Suppressor macrophage treated with lipopolysaccharide for 4 hours (primary cell): Measurements from ENCODE around the gene AP1AR.
"Not testable (repeated sequence)": the region's sequence is repeated elsewhere in the genome, so short reads cannot be mapped to it uniquely, and the experiment has no call there.

Experiments used
- DNase-seq: peaks from one replicate; pipeline ENCODE4 v3.0.0-alpha.2; 2020

AP1AR gene, protein sequence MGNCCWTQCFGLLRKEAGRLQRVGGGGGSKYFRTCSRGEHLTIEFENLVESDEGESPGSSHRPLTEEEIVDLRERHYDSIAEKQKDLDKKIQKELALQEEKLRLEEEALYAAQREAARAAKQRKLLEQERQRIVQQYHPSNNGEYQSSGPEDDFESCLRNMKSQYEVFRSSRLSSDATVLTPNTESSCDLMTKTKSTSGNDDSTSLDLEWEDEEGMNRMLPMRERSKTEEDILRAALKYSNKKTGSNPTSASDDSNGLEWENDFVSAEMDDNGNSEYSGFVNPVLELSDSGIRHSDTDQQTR

DNA sequence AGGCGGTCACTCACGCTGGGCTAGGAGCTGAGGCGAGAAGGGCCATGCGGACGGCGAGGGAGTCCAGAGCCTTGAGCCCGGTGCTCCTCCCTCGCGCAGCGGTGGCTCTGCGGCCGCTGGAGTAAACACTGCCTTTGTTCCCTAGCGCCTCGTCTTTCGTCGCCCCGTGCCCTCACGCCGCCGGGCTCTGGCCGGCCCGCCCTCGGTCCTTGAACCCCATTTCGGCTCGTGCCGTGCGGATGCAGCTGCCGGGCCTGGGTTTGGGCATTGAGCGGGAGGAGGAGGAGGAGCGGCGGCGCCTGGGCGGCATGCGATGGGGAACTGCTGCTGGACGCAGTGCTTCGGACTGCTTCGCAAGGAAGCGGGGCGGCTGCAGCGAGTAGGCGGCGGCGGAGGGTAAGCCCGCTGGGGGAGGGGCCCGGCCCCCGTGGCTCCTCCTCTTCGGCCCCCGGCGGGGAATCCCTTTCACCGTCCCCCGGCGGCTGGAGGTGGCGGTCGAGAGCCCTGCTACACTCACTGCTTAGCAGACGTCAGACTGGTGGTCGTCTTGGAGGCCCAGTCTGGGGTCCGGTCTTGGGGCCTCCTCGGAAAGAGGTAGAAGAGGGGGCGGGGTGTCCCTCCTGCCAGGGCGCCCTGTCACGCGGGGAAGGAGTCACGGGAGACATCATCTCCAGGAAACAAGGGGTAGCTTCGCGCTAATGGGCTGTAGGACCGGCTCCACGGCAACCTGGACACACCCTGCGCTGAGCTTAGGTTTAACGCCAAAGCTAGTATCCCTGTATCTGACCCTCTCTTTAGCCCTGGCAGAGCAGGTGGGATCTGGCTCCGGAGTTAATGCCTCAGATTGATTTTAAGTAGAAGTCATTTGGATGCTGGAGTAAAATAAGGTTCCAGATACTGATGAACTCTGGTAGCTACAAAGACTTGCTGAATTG, at the start of gene AP1AR:
TSS of gene AP1AR (plus strand) at position 9 of the 935 bp plus-strand sequence. CDS start at position 314, 305 bp downstream.
- DNase-seq = peak; percentile 89

DNA sequence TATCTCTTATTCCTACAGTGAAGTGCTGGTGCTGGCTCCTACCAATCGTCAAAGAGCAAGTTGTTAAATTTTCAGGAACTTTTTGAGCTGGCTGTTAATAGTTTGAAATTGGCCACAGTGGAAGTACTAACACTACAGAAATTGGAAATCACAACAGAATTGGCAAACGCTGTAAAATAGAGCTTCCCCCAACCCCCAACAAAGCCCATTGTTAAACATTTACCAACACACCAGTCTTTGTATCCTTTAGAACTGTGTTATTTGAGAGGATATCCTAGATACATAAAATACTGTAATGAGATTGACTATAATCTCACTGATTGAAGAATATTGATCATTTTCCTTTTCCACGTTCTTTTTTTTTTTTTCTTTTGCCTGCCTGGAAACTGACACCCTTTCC, 49.0 kb upstream of the AP1AR start:
- DNase-seq = no peak

DNA sequence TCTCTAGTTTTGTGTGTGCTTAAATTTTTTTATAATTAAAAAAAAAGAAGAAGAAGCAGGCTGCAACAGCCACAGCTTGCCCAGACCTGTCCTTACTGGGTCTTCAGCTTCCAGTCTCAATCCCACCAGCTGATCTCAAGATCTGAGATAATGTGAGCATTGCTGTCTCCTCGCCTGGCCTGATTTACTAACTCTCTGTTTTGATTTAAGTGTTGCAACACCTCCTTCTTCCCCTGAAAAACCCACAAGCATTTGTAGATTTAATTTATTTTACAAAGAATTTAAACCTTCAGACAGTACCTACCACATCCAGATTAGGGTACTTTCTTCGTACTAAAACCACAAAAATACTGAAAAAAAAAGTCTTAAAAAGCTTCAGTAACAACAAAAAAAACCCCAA, 48.3 kb upstream of the AP1AR start:
- no peak for DNase-seq

DNA sequence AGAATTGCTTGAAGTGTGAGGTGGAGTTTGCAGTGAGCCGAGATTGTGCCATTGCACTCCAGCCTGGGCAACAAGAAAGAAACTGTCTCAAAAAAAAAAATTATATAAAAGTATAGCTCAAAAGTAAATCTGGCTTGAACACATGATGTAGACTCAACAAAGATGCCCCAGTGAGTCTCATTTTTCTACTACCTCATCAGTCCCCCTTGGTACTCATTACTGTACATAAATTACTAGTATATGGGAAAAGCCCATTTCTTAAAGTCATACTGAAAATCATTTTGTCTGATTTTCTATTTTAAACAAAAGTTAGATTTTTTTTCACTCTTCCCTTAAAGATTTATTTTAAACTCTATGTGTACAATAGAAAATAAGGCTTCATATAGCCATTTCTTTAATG, 47.1 kb upstream of the AP1AR start:
- no peak for DNase-seq

DNA sequence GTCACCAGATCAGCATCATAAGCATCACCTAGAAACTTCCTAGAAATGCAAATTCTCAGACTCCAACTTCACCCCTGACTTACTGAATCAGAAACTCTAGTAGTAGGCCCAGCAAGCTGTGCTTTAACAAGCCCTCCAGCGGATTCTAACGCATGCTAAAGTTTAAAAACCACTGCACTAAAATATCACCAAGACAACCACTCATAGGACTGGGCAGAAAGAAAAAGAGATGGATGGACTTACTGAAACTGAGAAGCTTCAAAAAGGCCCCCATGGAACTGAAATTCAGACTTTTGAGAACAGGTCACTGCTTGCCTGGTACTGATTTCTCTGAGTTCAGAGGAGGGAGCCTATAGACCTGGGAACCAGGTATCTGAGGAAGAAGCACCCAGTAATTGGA, 46.3 kb upstream of the AP1AR start:
- DNase-seq = no peak

DNA sequence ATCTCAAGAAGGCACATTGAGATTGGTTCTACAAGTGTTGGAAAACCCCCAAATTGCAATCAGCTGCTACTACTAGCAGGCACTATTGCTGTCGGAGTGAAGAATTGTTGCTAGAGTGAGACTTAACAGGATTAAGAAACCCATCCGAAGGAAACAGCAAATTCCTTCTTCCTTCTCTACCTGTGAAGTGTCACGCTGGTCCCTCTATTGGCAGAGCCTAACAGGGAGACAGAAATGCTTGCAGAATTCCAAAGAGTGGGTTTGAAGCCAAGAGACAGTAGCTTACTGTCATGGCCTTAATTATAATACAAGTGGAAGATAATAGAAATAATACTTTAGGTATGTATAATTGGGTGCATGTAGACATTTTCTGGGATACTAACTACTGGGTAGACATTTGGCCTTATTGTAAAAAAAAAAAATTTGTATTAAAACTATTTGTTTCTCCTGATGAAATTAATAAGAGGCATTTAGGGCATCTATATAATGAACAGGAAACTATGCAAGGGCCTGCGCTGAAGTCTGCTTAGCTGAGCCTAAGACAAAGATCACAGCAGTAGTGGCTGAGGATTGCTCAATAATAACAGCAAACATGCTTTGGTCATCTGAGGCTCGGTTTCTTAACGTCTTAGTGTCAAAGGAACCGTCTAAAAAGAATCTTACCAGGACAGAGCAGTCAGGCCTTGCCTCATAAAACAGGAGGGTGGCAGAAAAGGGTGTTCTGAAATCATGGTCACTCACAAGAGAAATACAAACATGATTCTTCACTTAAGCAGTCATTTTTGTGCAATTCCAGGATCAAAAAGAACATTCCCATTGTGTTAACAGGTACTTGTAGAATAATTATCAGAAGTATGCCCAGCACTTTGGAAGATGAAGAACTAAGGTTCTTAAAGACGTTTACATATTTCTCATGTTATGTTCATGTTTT, 45.6 kb upstream of the AP1AR start:
- DNase-seq = peak; percentile 58

DNA sequence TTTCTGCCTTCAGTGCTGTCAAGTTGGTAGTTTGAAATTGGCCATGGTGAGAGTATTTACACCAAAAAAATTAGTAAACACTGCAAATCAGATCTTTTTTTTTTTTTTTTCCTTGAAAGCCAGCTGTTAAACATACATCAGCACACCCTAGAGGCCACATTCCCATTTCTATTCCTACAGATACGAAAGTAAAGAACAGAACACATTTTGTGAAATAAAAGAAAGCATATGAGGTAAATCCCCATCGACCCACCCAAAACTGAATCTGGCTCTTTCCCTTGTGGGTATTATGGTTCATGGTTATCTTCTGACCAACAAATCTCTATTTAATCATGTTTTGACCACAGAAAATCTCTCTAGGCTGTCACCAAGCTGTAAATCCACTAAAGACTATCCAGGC, 41.8 kb upstream of the AP1AR start:
- no peak for DNase-seq

DNA sequence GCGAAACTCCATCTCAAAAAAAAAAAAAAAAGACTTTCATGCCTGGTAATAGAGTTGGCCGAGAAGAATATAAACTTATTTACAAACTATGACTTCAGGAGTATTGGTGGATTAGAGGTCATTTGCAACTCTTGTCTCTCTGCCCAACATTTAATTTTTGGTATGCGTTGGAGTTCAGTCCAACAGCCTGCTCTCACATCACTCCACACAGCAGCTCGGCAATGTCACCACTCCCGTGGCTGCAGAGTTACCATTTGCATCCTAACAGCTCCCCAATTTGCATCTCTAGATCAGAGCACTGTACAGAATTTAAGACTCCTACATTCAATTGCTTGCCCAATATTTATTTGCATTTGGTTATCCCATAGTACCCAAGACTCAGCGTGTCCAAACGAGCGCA, 40.9 kb upstream of the AP1AR start:
- DNase-seq = no peak

DNA sequence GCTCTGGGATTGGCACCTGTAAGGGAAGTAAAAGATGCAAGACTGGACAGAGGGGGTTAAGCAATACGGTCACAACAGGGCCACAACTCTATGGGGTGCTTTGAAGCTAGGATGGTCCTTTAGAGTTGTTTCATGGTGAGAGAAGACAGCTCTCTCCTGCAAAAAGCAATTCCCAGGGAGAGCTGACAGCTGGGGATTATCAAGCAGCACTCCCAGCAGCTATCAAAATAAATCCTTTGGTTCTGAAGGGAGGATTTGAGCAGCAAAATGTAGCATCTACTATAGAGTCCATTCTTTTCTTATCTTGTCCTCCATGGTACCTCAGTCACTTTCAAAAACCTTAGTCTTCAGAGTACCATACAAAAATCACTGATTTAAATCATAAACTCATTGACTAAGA, 35.1 kb upstream of the AP1AR start:
- DNase-seq = no peak

DNA sequence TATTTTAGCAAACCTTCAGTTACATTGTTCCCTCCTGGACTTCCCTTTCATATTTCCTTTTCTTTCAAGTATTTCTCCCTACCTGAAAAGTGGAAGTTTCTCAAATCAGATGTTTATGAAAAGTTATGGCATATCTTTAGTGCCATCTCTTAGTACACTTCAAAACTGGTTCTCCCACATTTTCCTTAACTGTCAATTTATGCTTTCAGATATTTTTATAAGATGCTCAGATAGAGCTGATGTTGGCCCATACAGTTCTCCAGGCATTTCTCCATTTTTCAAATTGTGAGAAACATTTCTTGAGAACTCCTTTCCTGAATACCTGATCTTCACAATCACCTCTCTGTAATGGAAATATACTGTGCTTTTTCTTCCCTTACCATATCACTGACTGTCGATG, 32.5 kb upstream of the AP1AR start:
- no peak for DNase-seq

DNA sequence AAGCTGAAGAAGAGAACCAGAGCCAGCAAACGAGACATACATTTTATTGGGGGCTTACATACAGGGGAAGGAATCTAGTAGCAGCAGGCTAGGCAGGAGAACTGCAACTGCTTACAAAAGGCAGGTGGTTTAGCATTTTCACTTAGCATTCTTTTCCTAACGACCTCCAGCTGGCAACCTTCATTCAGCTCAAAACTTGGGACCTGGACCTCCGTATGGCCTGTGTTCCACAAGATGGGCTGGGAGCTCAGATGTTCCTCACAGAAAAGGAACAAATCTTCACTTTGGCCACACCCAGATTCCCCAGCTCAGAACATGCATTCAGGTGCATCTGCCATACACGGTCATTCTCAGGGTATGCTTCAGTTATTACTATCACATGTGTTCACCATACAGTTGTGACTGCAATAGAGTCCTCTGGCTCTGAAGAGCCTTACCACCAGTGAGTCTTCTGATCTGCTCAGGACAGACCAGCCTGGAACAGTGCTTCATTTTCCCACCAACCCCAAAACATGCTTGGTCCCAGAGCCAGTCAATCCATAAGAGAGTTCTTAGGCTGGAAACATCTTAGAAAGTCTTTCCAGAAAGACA, 29.6 kb upstream of the AP1AR start:
- DNase-seq = no peak

DNA sequence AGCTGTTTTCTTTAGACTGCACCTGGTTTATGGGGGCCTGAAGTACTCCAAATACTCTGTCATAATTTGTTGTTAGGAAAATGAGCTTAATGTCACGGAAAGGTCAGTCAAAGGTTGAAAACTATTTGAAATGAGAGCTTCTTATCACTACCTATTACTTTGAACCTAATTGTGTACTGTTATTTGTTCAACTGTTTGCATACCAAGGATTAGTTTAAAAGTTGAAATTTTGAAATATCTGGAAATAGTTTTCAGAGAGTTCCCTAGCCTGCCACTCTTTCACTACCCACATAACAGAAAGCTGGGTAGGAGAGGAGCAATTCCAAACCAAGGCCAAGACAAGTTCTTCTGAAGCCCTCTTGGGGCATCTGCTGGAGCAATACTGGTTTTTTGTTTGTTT, 28.0 kb upstream of the AP1AR start:
- DNase-seq = no peak

DNA sequence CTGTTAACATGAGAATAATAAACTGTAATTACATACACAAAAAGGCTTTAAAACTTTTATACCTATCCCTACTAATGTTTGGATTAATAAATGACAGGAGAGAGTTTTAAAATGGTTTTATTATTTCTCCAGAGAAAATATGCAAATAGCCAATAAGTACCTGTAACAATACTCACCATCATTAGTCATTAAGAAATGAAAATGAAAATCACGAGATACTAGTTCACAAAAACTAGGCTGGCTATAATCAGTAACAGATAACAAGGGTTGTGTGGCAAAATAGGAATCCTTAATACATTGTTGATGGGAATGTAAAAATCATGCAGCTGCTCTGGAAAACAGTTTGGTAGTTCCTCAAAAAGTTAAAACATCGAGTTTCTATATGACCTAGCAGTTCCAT, 25.2 kb upstream of the AP1AR start:
- DNase-seq = peak; percentile 41

DNA sequence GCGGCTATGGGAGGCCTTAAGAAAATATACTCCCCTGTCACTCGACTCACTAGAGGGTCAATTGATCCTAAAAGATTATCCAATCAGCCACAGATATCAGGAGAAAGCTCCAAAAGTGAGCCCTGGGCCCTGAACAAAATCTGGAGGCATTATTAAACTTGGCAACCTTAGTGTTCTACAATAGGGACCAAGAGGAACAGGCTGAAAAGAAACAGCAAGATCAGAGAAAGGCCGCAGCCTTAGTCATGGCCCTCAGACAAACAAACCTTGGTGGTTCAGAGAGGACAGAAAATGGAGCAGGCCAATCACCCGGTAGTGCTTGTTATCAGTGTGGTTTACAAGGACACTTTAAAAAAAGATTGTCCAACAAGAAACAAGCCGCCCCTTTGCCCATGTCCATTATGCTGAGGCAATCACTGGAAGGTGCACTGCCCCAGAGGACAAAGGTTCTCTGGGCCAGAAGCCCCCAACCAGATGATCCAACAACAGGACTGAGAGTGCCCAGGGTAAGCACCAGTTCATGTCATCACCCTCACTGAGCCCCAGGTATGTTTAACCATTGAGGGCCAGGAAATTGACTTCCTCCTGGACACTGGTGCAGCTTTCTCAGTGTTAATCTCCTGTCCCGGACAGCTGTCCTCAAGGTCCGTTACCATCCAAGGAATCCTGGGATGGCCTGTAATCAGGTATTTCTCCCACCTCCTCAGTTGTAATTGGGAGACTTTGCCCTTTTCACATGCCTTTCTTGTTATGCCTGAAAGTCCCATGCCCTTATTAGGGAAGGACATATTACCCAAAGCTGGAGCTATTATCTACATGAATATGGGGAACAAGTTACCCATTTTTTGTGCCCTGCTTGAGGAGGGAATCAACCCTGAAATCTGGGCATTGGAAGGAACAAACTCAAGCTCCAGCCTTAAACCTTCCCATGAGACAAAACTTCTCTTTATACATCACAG, 23.2 kb upstream of the AP1AR start:
- DNase-seq = not testable (repeated sequence)

DNA sequence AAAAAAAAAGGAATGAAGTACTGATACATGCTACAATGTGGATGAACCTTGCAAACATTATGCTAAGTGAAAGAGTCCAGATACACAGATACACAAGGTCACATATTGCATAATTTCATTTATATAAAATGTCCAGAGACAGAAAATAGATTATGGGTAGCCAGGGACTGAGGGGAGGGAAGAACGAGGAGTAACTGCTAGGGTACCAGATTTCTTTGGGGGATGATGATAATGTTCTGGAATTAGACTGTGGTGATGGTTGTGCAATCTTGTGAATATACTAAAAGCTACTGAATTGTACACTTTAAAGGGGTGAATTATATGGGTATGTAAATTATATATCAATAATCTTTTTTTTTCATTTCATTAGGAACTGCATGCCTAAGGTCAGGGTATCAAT, 20.8 kb upstream of the AP1AR start:
- DNase-seq = no peak

DNA sequence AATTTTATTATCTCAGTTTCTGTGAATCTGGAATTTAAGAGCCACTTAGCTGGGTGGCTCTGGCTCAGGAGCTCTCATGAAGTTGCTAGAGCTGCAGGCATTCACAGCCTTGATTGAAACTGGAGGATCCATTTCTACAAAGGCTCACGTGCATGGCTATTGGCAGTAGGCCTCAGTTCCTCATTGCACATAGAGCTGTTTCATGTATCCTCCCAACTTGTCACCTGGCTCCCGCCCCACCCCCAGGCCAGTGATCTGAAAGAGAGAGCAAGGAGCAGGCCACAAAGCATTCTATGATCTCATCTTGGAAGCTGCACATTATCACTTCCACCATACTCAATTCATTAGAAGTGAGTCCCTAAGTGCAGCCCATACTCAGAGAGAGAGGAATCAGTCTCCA, 18.5 kb upstream of the AP1AR start:
- DNase-seq = peak; percentile 35

DNA sequence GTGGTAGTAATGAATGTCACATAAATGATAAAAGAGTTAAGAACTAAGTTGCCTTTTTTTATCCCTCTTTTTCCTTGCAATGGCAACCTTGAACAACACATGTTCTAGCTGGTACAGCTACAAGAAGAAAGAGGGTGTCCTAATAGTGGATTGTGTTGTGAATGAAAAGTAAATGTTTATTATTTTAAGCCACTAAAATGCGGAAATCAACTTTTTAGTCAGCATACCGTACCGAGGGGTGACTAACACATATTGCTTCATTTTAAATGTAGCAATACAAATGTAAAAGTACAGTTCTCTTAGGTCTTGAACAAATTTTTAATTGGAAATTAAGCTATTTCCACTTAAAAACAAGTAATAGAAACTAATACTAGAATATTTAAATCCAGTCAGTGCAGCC, 17.7 kb upstream of the AP1AR start:
- peak; percentile 88 for DNase-seq

DNA sequence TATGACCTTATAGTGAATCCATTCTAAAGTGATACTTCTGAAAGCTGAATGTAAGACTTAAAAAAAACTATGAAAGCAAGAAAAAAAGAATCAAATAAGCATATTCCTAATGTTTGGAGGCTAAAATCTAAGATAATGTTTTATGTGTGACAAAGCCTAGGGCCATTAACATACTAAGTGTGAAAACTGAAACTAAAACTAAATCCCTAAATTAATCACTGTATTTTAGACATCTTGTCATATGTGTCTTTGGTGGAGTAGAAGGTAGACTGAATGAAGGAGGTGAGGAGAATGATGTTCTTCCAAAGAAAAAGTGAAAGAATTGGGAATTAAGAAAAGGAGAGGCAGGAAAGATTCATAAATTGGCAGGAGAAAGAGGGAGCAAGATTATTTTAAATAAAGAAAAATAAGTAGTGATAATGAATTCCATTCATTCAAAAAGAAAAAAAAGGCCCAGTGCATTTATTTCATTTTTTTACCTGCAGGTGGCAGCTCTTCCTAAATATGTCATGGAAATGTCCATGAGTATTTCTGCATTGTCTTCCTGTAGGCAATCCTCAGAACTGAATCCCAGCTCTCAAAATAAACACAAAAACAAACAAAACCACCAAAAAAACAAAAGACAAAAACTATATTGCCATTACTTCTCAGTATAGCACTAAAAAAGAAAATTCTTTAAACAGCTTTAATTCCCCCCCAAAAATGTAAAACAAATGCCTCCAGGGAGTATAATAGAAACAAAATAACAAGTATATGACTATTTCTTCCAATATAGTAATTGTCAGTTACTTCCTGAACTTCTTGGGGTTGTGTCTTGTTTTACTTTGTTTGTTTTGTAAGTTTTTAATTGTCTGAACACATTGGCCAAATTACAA, 17.0 kb upstream of the AP1AR start:
- DNase-seq = peak; percentile 35

DNA sequence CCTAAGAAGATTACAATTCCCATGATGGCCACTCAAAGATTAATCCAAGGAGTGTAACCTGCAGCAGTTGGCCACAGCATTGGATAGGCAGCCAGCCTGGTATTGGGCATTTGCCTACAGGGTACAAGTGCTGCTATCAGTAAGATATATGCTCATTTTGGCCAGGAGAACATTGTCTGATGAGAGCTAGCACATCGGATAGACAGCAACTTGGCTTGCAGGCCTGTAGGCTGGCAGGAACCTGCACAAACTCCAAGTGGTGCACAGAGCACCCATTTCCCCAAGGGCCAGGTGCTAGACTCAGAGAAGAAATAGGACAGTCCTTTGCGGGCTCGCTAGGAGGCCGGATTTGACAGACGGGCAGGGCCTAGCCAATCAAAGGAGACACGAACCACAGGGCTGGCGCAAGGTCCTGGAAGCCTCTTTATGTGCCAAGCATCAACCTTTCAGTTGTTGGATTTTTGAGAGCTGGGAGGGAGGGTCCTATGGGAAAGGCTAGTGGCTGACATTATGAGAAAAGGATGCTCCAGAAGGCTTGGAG, 11.7 kb upstream of the AP1AR start:
- no peak for DNase-seq
